Epithelial cell of proximal tubule (primary cell): Measurements from ENCODE around the gene DNAJC22. TPM values are rescaled to one million over a fixed set of nuclear protein-coding genes. Genes with fewer than 3 reads are reported as not detected.

Source experiments
- DNase-seq: peaks from one replicate; pipeline ENCODE4 v3.0.0-alpha.2; 2011; ENCODE audit warnings: low read depth
- H3K4me3 ChIP-seq: 2 replicates; pipeline ENCODE4 v1.5.1; 2011; ENCODE audit warnings: low read depth, mild to moderate bottlenecking, low read length
- total RNA-seq: library from RNA; depleted of rRNA; stranded (reverse); fragments of >200 nt; gene quantifications from 2 replicates; pipeline ENCODE4 v1.2.3, GENCODE V29; 2015
- TF ChIP-seq, protein P1 (sequence below): conservative IDR thresholded peaks from 2 replicates; pipeline ENCODE4 v1.5.1; 2012; ENCODE audit warnings: low read depth, mild to moderate bottlenecking, low read length

Gene DNAJC22
- total RNA-seq, 1 donor from 2014 or later: 0.40 TPM

DNA sequence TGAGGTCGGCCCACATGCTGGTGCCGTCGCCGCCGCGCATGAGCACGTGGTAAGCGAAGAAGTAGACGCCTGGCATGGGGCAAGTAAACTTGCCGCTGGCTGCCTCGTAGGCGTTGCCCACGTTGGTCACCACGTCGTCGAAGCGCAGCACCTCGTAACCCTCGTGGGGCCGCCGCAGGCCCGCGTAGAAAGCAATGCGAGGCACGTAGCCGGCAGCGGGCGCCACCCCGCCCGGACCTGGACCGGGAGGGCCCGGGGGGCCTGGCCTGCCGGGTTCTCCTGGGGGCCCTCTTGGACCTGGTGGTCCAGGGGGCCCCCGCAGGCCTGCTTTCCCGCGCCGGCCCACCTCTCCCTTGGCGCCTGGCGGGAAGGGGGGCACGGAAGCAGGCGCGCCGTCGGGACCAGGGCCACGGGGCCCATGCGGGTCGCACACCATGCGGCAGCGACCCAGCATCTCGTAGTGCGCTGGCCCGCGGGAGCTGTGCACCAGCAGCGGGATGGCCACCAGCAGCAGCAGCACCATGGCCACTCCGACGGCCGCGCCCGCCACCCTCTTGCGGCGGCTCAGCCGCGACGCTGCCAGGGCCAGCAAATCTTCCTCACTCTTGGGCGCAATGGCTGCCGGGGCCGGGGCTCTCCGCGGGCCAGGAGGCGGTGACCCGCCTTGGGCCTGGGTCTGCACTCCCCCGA is 10.6 kb upstream of the DNAJC22 start:
- H3K4me3 ChIP-seq: no peak overlapping the region
- DNase-seq: no peak
- TF ChIP-seq, protein P1, sequence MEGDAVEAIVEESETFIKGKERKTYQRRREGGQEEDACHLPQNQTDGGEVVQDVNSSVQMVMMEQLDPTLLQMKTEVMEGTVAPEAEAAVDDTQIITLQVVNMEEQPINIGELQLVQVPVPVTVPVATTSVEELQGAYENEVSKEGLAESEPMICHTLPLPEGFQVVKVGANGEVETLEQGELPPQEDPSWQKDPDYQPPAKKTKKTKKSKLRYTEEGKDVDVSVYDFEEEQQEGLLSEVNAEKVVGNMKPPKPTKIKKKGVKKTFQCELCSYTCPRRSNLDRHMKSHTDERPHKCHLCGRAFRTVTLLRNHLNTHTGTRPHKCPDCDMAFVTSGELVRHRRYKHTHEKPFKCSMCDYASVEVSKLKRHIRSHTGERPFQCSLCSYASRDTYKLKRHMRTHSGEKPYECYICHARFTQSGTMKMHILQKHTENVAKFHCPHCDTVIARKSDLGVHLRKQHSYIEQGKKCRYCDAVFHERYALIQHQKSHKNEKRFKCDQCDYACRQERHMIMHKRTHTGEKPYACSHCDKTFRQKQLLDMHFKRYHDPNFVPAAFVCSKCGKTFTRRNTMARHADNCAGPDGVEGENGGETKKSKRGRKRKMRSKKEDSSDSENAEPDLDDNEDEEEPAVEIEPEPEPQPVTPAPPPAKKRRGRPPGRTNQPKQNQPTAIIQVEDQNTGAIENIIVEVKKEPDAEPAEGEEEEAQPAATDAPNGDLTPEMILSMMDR: no peak

DNA sequence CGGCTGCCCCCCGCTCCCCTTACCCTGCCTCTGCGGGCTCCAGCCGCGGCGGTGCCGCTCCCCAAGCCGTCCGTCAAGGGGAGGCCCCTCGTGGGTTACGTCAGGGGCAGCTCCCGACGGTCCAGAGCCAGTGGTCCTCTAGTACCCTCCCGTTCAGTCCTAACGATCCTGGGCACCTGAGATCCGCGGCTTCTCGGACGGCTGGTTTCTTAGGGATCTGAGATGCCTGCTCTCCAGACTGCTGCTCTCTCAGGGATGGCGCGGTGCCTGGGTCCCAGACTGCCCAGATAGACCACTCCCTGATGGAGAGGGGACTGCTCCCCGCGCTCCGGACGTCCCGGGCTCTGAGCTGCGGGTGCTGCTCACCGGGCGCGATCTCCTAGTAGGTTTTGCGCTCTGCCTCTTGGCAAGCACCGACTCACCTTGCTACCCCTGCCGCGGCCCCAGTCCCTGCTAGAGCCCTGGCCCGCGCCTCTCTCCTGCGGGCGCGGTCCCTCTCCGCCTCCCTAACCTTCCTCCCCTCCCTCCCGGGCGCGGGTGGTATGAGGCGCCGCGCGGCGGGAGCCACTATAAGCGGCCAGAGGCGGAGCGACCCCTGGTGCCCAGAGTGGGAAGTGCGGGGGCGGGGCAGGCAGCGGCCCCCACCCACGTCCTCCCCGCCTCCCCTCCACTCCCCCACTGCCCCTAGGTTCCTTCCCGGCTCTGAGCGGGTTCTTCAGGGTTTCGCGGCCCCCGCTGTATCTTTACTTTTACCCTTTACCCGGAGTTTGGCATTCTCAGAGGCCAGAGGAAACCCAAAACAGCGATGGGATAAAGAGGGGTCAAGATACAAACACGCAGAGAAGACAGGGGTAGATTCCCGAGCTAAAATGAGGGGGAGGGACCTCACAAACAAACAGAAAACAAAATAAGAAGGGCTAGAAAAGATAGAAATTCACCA is 9.8 kb upstream of the DNAJC22 start, which contains the start of gene C1QL4:
C1QL4 (minus strand) TSS at position 544 of the 940 bp plus-strand sequence. CDS start 711 bp downstream, outside the sequence.
- no peak for DNase-seq
- TF ChIP-seq, protein P1: peak; percentile 72
- H3K4me3 ChIP-seq: peak within 1 kb of the TSS; percentile 45

DNA sequence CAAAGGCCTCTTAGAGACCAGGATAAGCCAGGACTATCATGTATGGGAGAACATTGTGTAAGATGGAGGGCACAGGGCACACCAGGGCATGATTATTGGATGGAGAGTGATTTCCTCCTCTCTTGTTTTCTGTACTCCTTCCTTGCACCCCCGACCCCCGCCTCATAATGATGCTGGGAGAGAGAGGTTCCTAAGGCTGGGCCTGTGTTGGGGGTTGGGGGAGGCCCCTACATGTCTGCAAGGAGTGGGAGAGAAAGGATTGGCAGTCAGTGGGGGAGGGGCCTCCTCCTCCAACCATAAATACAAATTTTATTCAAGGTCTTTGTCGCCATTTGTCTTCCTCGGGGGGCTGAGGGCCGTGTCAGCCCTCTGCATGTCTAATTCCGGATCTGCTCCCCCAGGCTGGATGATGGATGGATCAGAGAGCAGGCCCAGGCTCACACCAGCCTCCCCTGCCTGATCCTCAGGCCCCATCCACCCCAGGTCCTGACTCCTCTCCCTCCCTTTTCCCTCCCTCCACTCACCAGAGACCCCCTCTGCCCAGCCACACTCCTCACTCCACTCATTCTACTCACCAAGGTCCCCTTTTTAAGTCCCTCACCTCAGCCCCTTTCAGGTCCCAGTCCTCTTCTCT is 7.7 kb upstream of the DNAJC22 start:
- no peak for DNase-seq
- no peak overlapping the region for H3K4me3 ChIP-seq
- TF ChIP-seq, protein P1: no peak

DNA sequence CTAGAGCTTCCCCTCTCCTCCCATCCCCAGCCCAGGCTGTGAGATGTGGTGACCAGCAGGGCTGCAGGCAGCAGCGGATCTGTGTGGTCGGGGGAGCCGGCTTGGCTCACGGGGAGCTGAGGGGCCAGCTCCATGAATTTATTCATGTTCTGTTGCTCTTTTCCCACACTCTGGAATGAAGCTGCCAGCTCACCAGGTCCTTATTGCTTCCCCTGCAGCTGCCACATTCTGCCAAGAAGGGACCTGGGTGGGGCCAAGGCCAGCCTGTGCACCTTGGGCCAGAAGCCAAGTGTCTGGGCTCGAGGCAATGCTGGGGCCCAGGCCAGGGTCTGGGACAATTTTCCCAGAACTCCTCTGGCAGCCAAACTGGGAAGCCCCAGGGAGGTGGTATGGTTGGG is 7.2 kb upstream of the DNAJC22 start:
- TF ChIP-seq, protein P1: no peak
- no peak overlapping the region for H3K4me3 ChIP-seq
- no peak for DNase-seq

DNA sequence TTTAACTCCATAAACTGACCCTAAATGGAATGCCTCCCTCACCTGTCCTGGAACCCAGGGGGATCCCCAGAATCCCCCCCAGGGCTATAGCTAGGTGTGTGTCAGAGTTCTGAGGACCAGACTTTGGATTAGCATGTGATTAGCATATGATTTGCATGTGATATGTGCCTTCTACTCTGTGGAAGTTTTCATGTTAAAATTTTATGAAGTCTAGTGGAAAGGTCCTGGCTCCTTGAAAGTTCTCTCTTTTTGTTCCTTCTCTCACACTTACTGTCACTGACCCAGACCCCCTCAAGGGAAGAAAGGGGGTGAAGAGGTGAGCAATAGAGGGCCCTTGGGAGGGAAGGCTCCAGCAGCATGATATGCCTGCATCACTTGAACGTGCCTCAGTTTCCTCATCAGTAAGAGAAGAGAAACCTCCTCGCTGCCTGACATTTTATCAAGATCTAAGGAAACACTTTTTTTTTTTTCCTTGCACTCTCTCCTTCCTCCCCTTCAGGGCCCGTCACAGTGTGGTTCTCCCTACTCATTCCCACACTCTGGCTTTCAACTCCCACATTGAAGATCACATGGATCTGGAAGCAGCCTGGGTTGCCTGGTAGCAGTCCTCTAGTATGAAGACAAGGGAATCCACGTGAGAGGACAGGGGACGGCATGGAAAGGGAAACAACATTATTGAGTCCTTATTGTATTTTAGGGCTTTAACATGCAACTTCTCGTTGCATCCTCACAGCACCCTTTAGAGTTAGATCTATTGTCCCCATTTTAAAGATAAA is 6.4 kb upstream of the DNAJC22 start:
- DNase-seq: no peak
- H3K4me3 ChIP-seq: no peak overlapping the region
- TF ChIP-seq, protein P1: no peak

DNA sequence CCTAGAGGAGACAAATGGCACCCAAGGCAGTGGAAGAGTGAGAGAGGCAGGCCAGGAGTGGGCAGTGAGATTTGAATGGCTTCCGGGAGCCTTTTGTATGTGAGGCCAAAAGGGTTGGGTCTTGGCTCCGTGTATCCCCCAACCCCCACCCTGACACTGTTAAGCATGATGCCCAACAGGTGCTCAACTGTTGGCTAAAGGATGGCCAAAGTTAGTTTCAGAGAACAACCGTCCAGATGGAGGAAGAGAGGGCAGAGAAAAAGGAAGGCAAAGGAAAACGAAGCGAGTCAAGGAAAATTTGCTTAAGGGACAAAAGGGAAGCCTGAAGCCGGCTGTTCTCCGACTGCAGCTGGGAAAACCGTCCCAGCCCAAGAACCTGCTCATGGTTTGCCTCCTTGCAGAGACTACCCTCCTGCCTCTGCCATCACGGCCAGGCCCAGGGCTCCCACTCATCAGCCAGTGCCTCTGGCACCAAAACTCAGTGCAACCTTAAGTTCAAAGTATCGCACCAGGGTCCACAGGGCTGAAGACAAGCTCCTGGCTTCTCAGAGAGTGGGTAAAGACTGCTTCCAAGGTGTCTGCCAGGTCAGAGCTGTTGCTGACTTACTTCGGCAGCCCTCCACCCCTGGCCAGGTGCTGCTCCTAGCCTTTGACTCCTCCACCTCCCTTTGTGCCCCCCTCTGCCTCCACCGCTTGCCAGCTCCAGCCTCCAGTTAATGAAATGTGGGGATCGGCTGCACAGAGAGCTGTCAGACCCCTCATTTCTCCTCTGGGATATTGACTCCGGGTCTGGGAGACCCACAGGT is 5.5 kb upstream of the DNAJC22 start:
- no peak overlapping the region for H3K4me3 ChIP-seq
- DNase-seq: no peak
- TF ChIP-seq, protein P1: no peak
